GM18519 (cell line): Measurements from ENCODE around the gene FADS2.

ENCODE experiments used
- ATAC-seq: cut with Tn5 transposase; IDR thresholded peaks from one replicate; pipeline ENCODE4 v1.9.1; 2021; ENCODE audit warnings: mild to moderate bottlenecking, moderate library complexity; ENCODE audit not compliant: unreplicated experiment, low FRiP score

FADS2 gene

GRCh38 chr11:61842528-61842820, 14.4 kb downstream of the FADS2 start:
- no peak for ATAC-seq

GRCh38 chr11:61844909-61845565, 16.9 kb downstream of the FADS2 start:
- no peak for ATAC-seq

DNA sequence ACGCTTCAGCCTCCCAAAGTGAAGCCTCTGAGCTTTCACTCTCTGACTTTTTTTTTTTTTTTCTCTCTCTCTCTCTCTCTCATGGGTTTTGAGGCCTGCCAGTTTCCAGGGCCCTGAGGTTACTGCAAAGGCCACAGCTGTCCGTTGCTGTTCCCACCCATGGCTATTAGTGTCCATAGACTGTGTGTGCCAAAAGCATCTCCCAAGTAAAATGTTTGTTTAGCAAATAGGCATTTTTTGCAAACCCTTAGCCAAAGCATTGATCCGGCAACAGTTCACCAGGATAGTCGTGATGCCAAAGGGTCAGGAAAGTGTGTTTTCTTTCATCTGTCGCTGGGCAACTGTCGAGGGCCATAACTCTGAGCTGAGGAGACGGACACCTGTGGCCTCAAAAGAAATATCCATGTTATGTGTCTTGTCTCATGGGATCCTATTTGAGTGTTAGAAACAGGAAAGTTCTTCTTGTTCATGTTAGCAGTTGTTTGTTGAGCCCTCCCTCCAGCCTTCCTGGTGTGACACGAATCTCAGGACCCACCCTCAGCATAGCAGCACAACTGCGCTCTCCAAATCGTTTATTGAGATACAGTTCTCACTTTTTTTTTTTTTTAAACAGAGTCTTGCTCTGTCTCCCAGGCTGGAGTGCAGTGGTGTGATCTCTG, 18.4 kb downstream of the FADS2 start:
- ATAC-seq = no peak

DNA sequence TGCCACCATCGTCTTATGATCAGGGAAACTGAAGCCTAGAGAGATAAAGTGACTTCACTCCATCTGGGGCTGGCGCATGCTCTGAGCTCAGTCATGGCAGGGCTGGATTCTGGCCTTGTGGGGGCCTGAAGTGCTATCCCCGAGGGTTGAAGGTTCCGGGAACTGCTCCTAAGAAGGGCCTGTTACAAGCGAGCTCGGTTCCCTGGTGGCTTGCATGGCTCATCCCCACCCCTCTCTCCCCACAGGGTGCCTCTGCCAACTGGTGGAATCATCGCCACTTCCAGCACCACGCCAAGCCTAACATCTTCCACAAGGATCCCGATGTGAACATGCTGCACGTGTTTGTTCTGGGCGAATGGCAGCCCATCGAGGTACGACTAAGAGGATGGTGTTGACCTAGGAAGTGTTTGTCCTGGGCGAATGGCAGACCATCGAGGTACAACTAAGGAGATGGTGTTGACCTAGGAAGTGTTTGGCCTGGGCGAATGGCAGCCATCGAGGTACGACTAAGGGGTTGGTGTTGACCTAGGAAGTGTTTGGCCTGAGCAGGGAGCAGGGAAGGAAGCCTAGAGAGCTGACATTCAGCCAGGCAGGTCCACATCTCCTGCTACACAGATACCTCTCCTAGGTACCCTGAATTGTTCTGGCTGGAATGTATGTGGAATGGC, 19.9 kb downstream of the FADS2 start:
- ATAC-seq = no peak

DNA sequence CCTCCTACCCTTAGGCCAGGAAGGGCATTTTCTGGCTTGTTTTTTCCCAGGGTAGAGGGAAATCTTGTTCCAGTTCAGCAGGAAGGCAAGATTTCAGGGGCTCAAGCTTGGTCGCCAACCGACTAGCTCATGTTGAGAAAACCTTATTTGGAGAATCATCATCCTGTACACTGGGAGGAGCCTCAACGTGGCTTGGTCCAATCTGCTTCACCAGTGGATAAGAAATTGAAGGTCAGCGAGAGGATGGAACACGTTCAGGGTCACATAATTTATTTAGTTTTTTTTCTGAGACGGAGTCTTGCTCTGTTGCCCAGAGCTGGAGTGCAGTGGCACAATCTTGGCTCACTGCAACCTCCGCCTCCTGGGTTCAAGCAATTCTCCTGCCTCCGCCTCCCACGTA, 20.5 kb downstream of the FADS2 start:
- no peak for ATAC-seq

DNA sequence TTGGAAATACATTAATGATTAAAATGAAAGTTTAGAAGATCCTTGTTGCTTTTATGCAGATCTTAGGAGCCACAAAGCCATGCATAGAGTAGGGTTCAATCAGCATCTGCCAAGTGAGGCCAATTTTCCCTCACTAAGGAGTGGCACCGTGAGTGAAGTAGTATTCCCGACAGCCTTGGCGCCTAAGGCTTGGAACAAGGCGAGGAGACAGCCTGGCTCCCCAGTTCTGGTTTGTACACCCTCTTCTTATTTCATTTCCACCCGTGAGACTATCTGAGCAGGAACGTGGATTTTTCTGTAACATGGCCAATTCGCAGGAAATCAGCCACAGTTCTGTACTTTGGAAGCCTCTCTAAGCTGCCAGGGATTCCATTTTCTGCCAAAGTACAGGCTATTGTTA, 22.6 kb downstream of the FADS2 start:
- no peak for ATAC-seq

GRCh38 chr11:61851113-61851899, 23.2 kb downstream of the FADS2 start:
- no peak for ATAC-seq

- ATAC-seq = no peak
Measured at GRCh38 chr11:61851900-61852295, 23.8 kb downstream of the FADS2 start.

DNA sequence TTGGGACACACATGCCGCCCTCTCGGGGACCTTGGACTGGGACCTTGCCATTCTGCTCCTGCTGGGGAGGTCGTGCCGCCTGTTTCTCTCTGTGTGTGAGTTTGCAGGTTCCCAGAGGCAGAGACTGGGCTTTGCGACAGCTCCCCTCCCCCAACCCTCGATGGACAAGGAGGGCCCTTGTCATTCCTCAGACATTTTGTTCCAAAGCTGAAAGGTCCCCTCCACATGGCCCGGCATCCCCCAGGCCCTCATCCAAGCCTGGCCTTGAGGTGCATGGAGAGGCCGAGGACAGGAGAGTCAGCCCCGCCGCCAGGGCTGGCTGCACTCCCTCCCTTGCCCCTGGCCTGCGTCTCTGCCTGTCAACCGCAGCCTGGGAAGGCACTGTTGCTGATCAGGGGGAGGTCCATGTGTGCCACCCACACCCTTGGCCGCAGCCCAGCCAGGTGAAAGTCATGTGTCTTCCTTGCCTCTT, 25.6 kb downstream of the FADS2 start:
- ATAC-seq = no peak

DNA sequence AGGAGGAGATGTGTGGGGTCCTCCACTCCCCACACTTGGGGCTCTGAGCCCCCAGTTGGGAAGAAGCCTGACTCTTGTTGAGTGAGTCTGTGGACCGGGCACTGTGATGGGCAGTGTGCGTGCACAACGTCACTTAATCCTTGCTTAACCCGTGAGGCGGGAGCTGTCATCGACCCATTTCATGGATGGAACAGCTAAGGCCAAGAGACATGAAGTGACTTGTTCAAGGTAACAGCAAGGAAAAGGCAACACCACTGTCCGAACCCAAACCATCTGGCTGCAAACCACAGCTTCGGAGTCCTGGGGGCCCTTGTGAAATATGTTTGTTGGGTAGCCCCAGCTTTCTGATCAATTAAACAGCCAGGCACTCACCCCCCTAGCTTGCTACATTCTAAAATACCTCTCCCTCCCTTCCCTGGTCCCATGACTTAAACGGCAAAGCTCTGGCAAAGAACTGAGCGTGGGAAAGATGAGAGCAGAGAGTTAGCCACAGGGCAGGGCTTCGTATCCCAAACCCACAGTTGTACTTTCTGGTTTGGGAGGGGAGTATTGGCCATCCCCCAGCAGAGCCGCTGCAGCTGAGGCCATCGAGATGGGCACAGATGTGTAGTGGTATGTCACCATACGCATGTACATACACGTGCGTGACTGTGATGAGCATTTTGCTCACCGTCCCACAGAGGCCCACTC, 26.3 kb downstream of the FADS2 start:
- no peak for ATAC-seq

DNA sequence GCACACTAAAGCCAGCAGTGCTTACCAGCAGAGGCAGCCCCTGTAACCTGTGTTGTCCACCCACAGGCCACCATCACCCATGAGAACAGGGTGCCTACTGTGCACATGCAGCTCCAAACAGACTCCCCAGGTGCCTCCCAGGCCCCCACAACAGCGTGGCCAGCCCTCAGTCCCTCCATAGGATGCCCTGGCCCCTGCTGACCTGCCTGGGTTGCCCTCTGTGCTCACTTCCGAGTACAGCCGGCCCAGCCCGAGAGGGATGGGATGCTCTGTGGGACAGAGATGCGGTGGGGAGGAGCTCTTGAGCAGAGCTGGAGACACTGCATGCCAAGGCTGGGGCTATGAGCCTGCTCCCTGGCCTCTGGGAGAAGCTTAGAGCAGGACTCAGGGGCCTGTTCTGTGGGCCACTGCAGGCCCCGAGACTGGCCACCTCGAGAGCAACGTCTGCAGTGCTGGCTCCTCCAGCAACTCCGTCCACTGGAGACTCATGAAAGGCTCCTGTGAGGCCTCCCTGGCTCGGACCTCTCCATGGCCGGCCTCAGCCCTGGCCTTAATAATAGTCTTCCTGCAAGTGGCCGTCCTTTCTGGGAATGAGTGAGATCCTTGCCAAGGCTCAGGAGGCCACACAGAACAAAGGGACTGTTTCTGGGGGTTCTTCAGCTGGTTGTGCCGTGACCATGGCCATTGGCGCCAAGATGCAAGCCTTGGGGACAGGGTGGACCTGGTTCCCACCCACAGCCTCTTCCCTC, 27.0 kb downstream of the FADS2 start:
- ATAC-seq = no peak

DNA sequence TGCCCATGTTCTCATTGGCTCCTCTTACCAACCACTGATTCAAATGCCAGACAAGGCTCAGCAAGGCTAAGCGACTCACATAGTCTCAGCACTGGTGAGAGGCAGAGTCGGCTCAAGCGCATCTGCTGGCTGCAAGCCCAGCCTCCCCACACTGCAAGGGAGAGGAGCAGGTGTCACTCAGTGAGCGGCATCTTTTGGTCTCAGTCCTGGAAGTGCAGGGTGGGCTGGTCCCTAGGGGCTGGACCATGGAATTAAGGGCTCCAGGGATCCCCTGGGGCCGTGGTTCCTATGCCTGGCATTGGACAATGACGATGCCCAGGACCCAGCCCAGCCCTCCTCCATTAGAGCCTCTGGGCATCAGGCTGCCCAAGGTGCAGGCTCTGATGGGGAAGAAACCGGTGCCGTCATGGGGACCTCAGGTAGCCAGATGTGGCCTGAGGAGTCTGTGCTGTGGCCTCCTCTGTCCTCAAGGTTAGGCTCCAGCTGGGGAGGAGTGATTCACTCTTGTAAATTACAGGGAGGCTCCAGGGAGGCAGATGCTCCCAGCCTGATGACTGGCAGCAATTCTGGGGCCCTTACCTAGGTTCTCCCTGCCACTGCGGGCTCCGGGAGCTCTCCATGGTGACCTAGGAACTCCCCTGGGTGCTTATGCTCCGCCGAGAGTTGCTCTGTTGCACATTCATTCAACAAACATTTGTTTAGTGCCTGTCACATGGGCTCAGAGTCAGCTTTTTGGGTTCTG, 28.0 kb downstream of the FADS2 start:
- ATAC-seq = no peak

GRCh38 chr11:61860054-61860903, 32.2 kb downstream of the FADS2 start:
- ATAC-seq = no peak

DNA sequence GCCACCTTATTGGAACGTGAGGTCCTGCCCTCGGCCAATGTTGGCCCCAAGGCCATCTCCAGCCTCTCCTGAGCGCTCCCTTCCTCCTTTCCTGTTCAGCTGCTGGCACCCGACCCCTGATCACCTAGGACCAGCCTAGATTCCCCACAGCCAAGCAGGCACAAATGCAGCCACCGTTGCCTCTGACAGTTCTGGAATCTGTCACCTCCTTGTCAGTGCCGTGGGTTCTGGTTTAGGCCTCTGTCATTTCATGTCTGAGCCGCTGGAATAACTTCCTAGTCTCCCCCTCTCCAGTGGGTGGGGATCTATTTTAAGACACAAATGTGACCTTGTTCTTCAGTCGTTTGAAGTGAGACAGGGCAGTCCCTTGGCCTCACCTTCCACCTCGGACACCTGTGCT, 33.5 kb downstream of the FADS2 start:
- no peak for ATAC-seq

DNA sequence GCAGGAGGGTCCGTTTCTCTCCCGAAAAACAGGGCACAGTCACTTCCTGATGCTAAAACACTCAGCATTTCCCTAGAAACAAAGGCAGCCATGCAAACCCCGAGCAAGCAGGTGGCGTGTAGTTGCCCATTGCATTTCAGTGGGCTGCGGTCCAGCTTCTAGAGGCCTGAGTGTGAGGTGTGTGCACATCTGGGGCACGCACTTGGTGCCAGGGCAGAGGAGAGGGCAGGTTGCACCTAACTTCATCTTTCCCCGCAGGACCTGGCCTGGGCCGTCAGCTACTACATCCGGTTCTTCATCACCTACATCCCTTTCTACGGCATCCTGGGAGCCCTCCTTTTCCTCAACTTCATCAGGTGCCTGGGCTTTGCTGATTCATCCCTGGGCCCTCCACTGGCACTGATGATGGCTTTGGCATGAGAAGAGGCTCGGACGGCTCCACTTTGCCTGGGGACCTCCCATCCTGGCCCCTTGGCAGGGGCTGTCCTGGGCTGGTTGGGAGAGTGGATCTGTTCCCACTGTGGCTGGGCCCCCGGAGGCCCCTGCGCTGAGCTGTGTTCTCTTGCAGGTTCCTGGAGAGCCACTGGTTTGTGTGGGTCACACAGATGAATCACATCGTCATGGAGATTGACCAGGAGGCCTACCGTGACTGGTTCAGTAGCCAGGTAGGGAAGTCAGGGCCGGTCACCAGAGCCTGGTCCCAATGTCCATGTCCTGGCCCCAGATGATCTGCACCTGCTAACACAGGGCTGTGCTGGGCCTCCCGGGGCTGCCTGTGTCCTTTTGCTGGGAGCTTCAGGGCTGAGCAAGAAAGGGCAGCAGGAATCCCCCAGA, 34.8 kb downstream of the FADS2 start:
- ATAC-seq = no peak

DNA sequence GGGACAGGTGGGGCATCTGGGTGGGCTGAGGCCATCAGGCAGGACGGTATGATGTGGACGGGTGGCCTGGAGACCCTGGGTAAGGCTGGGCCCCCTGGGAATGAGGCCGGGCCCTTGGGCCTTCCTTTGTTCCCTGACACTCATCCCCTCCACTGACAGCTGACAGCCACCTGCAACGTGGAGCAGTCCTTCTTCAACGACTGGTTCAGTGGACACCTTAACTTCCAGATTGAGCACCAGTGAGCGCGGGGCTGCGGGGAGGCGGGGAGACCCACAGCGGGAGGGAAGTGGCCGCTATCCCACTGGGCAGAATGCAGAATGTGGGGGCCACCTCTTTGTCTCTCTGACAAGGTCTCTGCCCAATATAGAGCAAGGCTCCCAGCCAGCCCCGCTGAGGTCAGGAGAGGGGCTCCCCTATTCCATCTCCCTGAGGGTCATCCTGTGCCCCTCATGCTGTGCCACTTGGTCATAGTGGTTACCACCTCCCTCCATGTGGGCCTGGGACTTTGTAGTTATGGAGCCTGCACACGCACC, 35.5 kb downstream of the FADS2 start:
- no peak for ATAC-seq
